ENCODE data around the gene SH2D3C. TPM values are rescaled to one million over a fixed set of nuclear protein-coding genes. Genes with fewer than 3 reads are reported as not detected.

The SH2D3C gene
- polyA plus RNA-seq, 1 donor from 2014 or later, result 14.5 TPM

GRCh38 chr9:127729522-127730256, 48.8 kb downstream of the SH2D3C start:
- H3K9ac ChIP-seq (ENCODE audit: low read length), result no peak overlapping the region
- H3K4me2 ChIP-seq (ENCODE audit: low read length), result no peak overlapping the region
- H4K20me1 ChIP-seq (ENCODE audit: insufficient read depth), result no peaks in the 10 kb centered on the region
- no peaks in the 10 kb centered on the region for H3K9me2 ChIP-seq (ENCODE audit: insufficient read depth, low read length)
- no peak overlapping the region for H3K27ac ChIP-seq (ENCODE audit: low read length)
- H3K27me3 ChIP-seq (ENCODE audit: insufficient read depth, low read depth, low read length), result no peaks in the 10 kb centered on the region
- no peak overlapping the region for H2AFZ ChIP-seq (ENCODE audit: low read depth, low read length)
- H3K36me3 ChIP-seq (ENCODE audit: insufficient read depth, low read length), result no peaks in the 10 kb centered on the region
- H3K79me2 ChIP-seq (replicated peaks; ENCODE audit: insufficient read depth, low read length), result peaks cover 3% of the 10 kb centered on the region
- no peaks in the 10 kb centered on the region for H3K9me3 ChIP-seq (ENCODE audit: low read length)
- H3F3A ChIP-seq (ENCODE audit: insufficient read depth, low read length, poor library complexity, severe bottlenecking), result no peaks in the 10 kb centered on the region
- TF ChIP-seq SMC3 (conservative IDR thresholded peaks at IDR 0.05; ENCODE audit: poor library complexity), result no peak
- TF ChIP-seq MXI1 (conservative IDR thresholded peaks at IDR 0.05; ENCODE audit: poor library complexity, severe bottlenecking), result no peak
- TF ChIP-seq TAF1 (IDR thresholded peaks at IDR 0.05; ENCODE audit: low read depth), result no peak
- no peak for TF ChIP-seq CTCF (IDR thresholded peaks at IDR 0.05; ENCODE audit: poor library complexity, severe bottlenecking)
- no peak for TF ChIP-seq POLR2AphosphoS5 (IDR thresholded peaks at IDR 0.05)
- TF ChIP-seq EZH2 (IDR thresholded peaks at IDR 0.05; ENCODE audit: borderline replicate concordance, insufficient read depth, low read length, poor library complexity, severe bottlenecking), result no peak
- no peak for TF ChIP-seq RAD21 (conservative IDR thresholded peaks at IDR 0.05)
- TF ChIP-seq EP300 (conservative IDR thresholded peaks at IDR 0.05; ENCODE audit: poor library complexity, severe bottlenecking), result no peak
- no peak for TF ChIP-seq REST (IDR thresholded peaks at IDR 0.05; ENCODE audit: borderline replicate concordance)
- H3K4me3 ChIP-seq (ENCODE audit: low read length), result no peak overlapping the region

- Histone ChIP-seq H2AFZ (ENCODE audit: low read depth, low read length) (no peak overlapping the region), H3K79me2 (replicated peaks; ENCODE audit: insufficient read depth, low read length) (no peaks in the 10 kb centered on the region), H3K9me2 (ENCODE audit: insufficient read depth, low read length) (no peaks in the 10 kb centered on the region), H3K4me2 (ENCODE audit: low read length) (no peak overlapping the region), H3K4me3 (ENCODE audit: low read length) (no peak overlapping the region), H3K27ac (ENCODE audit: low read length) (no peak overlapping the region), H3K27me3 (ENCODE audit: insufficient read depth, low read depth, low read length) (no peaks in the 10 kb centered on the region), H3K9me3 (ENCODE audit: low read length) (no peaks in the 10 kb centered on the region), H3K36me3 (ENCODE audit: insufficient read depth, low read length) (no peaks in the 10 kb centered on the region), H3F3A (ENCODE audit: insufficient read depth, low read length, poor library complexity, severe bottlenecking) (no peaks in the 10 kb centered on the region), H4K20me1 (ENCODE audit: insufficient read depth) (no peaks in the 10 kb centered on the region), H3K9ac (ENCODE audit: low read length) (no peak overlapping the region)
- TF ChIP-seq EZH2 (IDR thresholded peaks at IDR 0.05; ENCODE audit: borderline replicate concordance, insufficient read depth, low read length, poor library complexity, severe bottlenecking) (no peak), SMC3 (conservative IDR thresholded peaks at IDR 0.05; ENCODE audit: poor library complexity) (no peak), RAD21 (conservative IDR thresholded peaks at IDR 0.05) (no peak), EP300 (conservative IDR thresholded peaks at IDR 0.05; ENCODE audit: poor library complexity, severe bottlenecking) (no peak), POLR2AphosphoS5 (IDR thresholded peaks at IDR 0.05) (no peak)
These were observed 49.7 kb downstream of the SH2D3C start for GRCh38 chr9:127728808-127729207.
